GM23338 (cell line): ENCODE results near the gene FARS2. TPM values are rescaled to one million over a fixed set of nuclear protein-coding genes. Genes with fewer than 3 reads are reported as not detected.

Experiments
- ATAC-seq: fragments of 200-7000 bp; cut with Tn5 transposase; 3 replicates; pipeline ENCODE4 v1.9.1; 2020
- DNase-seq: peaks from one replicate; pipeline ENCODE4 v3.0.0-alpha.2; 2015; ENCODE audit warnings: low spot score
- H2AFZ ChIP-seq: fragments of 200-600 bp; sonication (generic); 2 replicates; pipeline ENCODE4 v1.8.0; 2016; ENCODE audit warnings: antibody characterized with exemption, mild to moderate bottlenecking, moderate library complexity
- H3F3A ChIP-seq: fragments of 200-600 bp; sonication (generic); replicated peaks from 2 replicates; pipeline ENCODE4 v1.8.0; 2017; ENCODE audit warnings: antibody characterized with exemption, mixed run types, low read depth
- H3K27ac ChIP-seq: fragments of 200-600 bp; sonication (generic); 2 replicates; pipeline ENCODE4 v1.6.1; 2016; ENCODE audit warnings: low read depth
- H3K27me3 ChIP-seq: fragments of 200-600 bp; sonication (generic); 2 replicates; pipeline ENCODE4 v1.8.0; 2016; ENCODE audit warnings: mild to moderate bottlenecking, mixed run types, moderate library complexity; ENCODE audit not compliant: insufficient read depth
- H3K36me3 ChIP-seq: fragments of 200-600 bp; sonication (generic); 2 replicates; pipeline ENCODE4 v1.8.0; 2016; ENCODE audit warnings: mild to moderate bottlenecking; ENCODE audit not compliant: insufficient read depth
- H3K4me1 ChIP-seq: fragments of 200-600 bp; sonication (generic); 2 replicates; pipeline ENCODE4 v1.8.0; 2016; ENCODE audit warnings: mild to moderate bottlenecking, moderate library complexity; ENCODE audit not compliant: insufficient read depth
- H3K4me2 ChIP-seq: fragments of 200-600 bp; sonication (generic); 2 replicates; pipeline ENCODE4 v1.7.1; 2017; ENCODE audit warnings: mixed run types
- H3K4me3 ChIP-seq: fragments of 200-600 bp; sonication (generic); 2 replicates; pipeline ENCODE4 v1.6.1; 2016; ENCODE audit warnings: mixed run types
- H3K79me2 ChIP-seq: fragments of 200-600 bp; sonication (generic); replicated peaks from 2 replicates; pipeline ENCODE4 v1.8.0; 2017; ENCODE audit warnings: mild to moderate bottlenecking; ENCODE audit not compliant: insufficient read depth
- H3K9me2 ChIP-seq: fragments of 200-600 bp; sonication (generic); 2 replicates; pipeline ENCODE4 v1.8.0; 2017; ENCODE audit not compliant: insufficient read depth
- H4K20me1 ChIP-seq: fragments of 200-600 bp; sonication (generic); replicated peaks from 2 replicates; pipeline ENCODE4 v1.8.0; 2017; ENCODE audit warnings: mild to moderate bottlenecking; ENCODE audit not compliant: insufficient read depth
- H3K27ac Mint-ChIP-seq: 2 replicates; pipeline ENCODE4 v1.8.0; 2020; ENCODE audit warnings: inconsistent platforms, mild to moderate bottlenecking, moderate library complexity, mixed read lengths
- H3K27me3 Mint-ChIP-seq: 3 replicates; pipeline ENCODE4 v1.8.0; 2022; ENCODE audit warnings: low read depth, mild to moderate bottlenecking, moderate library complexity, mixed read lengths, inconsistent platforms; ENCODE audit not compliant: insufficient read depth, poor library complexity
- H3K36me3 Mint-ChIP-seq: 3 replicates; pipeline ENCODE4 v1.8.0; 2021; ENCODE audit warnings: low read depth, mild to moderate bottlenecking, inconsistent platforms, moderate library complexity, mixed read lengths
- H3K4me1 Mint-ChIP-seq: 3 replicates; pipeline ENCODE4 v1.8.0; 2020; ENCODE audit warnings: mild to moderate bottlenecking, inconsistent platforms, mixed read lengths
- H3K4me3 Mint-ChIP-seq: 3 replicates; pipeline ENCODE4 v1.8.0; 2021; ENCODE audit warnings: moderate library complexity, mild to moderate bottlenecking, inconsistent platforms, mixed read lengths
- H3K9me3 Mint-ChIP-seq: 3 replicates; pipeline ENCODE4 v1.8.0; 2020; ENCODE audit warnings: moderate library complexity, mild to moderate bottlenecking, inconsistent platforms, mixed read lengths
- CREB1 ChIP-seq: fragments of 250-450 bp; sonication (Bioruptor Pico); IDR thresholded peaks from 2 replicates; pipeline ENCODE4 v1.5.0; 2020; ENCODE audit warnings: low read depth, mild to moderate bottlenecking, moderate library complexity
- CTCF ChIP-seq, 2 experiments: fragments of 200-600 bp in 1 of 2; sonication (generic) in 1 of 2; conservative IDR thresholded peaks; 2 replicates each; pipeline versions ENCODE4 v1.5.1 to v1.6.1; 2016 to 2017; ENCODE audit warnings: antibody characterized with exemption in 2 of 2, low read depth in 2 of 2, mild to moderate bottlenecking in 2 of 2, moderate library complexity in 1 of 2
- ETS1 ChIP-seq: IDR thresholded peaks from 2 replicates; pipeline ENCODE4 v1.6.1; 2016; ENCODE audit warnings: antibody characterized with exemption
- EZH2phosphoT487 ChIP-seq: fragments of 200-600 bp; sonication (generic); IDR thresholded peaks from one replicate; pipeline ENCODE4 v1.8.1; 2018; ENCODE audit warnings: antibody characterized with exemption; ENCODE audit not compliant: unreplicated experiment
- JUNB ChIP-seq: IDR thresholded peaks from one replicate; pipeline ENCODE4 v1.6.1; 2016; ENCODE audit warnings: antibody characterized with exemption; ENCODE audit not compliant: unreplicated experiment
- NANOG ChIP-seq: IDR thresholded peaks from 2 replicates; pipeline ENCODE4 v1.6.1; 2016; ENCODE audit warnings: antibody characterized with exemption, borderline replicate concordance
- POLR2AphosphoS5 ChIP-seq: IDR thresholded peaks from 2 replicates; pipeline ENCODE4 v1.6.1; 2016; ENCODE audit warnings: antibody characterized with exemption, low read depth
- REST ChIP-seq: IDR thresholded peaks from one replicate; pipeline ENCODE4 v1.6.1; 2018; ENCODE audit warnings: antibody characterized with exemption; ENCODE audit not compliant: unreplicated experiment
- ZNF114 ChIP-seq: fragments of 250-450 bp; sonication (Bioruptor Pico); IDR thresholded peaks from 2 replicates; pipeline ENCODE4 v1.5.0; 2020; ENCODE audit warnings: mild to moderate bottlenecking, moderate library complexity
- ZNF331 ChIP-seq: fragments of 250-450 bp; sonication (Bioruptor Pico); IDR thresholded peaks from 2 replicates; pipeline ENCODE4 v1.5.0; 2020; ENCODE audit warnings: low read depth, mild to moderate bottlenecking, moderate library complexity
- polyA plus RNA-seq: library from polyadenylated mRNA; unstranded; fragments of >200 nt; fragmentation: Nextera tagmentation; extraction: Ambion mirVana; gene quantifications from 2 replicates; pipeline ENCODE4 v1.2.1, GENCODE V29; 2016
- total RNA-seq: library from RNA; depleted of rRNA; stranded (reverse); fragments of >200 nt; shearing (Covaris generic); gene quantifications from 2 replicates; pipeline ENCODE4 v1.2.3, GENCODE V29; 2014

FARS2 gene
- total and polyA plus RNA-seq, 2 experiments from 2014 or later = 7.6 to 19.0 TPM

- TF ChIP-seq REST (no peak), JUNB (no peak), POLR2AphosphoS5 (no peak), ETS1 (no peak), CREB1 (CRISPR knock-in tag) (no peak), ZNF114 (CRISPR knock-in tag) (no peak)
Observed at GRCh38 chr6:5639193-5639592, 377.9 kb downstream of the FARS2 start (continued).

GRCh38 chr6:5640614-5641013, 379.3 kb downstream of the FARS2 start:
- no peak overlapping the region for H3K4me3 Mint-ChIP-seq
- TF ChIP-seq ETS1 (no peak), CTCF (conservative IDR thresholded peaks at IDR 0.05; ENCODE audit: low read depth in 2 of 2) (no peak), REST (no peak), ZNF331 (CRISPR knock-in tag) (no peak), CREB1 (CRISPR knock-in tag) (no peak), POLR2AphosphoS5 (no peak), NANOG (no peak), EZH2phosphoT487 (no peak), ZNF114 (CRISPR knock-in tag) (no peak)

More at GRCh38 chr6:5640614-5641013, 379.3 kb downstream of the FARS2 start:
- H4K20me1 ChIP-seq = no peaks in the 10 kb centered on the region
- no peak for DNase-seq
- peaks cover 18% of the 10 kb centered on the region for H3K36me3 Mint-ChIP-seq
- H3K79me2 ChIP-seq = no peaks in the 10 kb centered on the region
- H3K27ac ChIP-seq = no peak overlapping the region
- H3F3A ChIP-seq = no peaks in the 10 kb centered on the region
- ATAC-seq = no peak
- no peak overlapping the region for H2AFZ ChIP-seq
- H3K27ac Mint-ChIP-seq = no peak overlapping the region
- H3K4me1 ChIP-seq = 0 out of 2 replicates have a peak, but pooled peaks cover 6% of the 10 kb centered on the region
- H3K4me1 Mint-ChIP-seq = peaks cover 6% of the 10 kb centered on the region; the same call in 1 of the 3 replicates
- H3K4me2 ChIP-seq = no peak overlapping the region
- H3K4me3 ChIP-seq = no peak overlapping the region
- 0 out of 2 replicates have a peak, but pooled peaks cover 3% of the 10 kb centered on the region for H3K9me2 ChIP-seq
- H3K27me3 Mint-ChIP-seq = peaks cover 8% of the 10 kb centered on the region
- H3K27me3 ChIP-seq = no peaks in the 10 kb centered on the region
- peaks cover 21% of the 10 kb centered on the region for H3K9me3 Mint-ChIP-seq
- H3K36me3 ChIP-seq = no peaks in the 10 kb centered on the region
